ENCODE results near the gene ZYG11A.
"Not testable (repeated sequence)": the region's sequence is repeated elsewhere in the genome, so short reads cannot be mapped to it uniquely, and the experiment has no call there.

ZYG11A gene

DNA sequence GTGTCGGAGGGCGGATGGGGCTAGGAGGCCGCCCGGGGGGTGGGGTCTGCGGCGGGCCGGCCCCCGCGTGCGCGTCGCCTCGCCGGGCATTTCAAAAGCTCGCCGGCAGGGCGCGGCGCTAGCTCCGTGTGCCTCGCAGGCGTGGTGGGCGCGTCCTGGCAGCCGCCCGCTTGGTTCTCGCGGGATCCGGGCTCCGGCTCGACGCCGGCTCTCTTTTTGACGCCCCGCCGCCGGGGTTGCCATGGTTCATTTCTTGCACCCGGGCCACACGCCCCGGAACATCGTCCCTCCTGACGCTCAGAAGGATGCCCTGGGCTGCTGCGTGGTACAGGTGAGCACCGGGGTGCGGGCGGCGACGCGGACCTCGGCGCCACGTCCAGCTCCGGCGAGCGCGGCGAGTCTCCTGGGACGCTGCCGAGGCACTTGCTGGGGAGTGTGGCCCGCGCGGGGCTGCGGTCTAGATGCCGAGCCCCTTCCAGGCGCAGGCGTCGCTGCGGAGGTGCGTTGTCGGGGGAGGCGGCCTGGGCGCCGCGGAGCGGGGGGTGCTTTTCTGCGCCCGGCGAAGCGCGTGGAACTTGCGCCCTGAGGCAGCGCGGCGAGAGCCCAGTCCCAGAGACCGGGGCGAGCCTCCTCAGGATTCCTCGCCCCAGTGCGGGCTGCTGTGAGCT is at the start of gene ZYG11A:
ZYG11A (plus strand) TSS at position 118 of the 668 bp plus-strand sequence; CDS start at position 242, 124 bp downstream.
- no peak for DNase-seq (ENCODE audit: low spot score)

DNA sequence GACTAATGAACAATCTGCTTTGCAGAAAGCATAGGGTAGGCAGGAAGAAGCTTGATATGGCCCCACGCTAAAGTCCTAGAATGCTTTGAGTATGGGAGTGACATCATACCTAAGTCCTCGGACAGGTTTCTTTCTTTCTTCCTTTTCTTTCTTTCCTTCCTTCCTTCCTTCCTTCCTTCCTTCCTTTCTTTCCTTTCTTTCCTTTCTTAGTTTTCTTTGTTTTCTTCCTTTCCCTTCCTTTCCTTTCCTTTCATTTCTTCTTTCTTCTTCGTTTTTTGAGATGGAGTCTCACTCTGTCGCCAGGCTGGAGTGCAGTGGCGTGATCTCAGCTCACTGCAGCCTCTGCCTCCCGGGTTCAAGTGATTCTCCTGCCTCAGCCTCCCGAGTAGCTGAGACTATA is 48.8 kb upstream of the ZYG11A start:
- not testable (repeated sequence) for DNase-seq (ENCODE audit: low spot score)

DNA sequence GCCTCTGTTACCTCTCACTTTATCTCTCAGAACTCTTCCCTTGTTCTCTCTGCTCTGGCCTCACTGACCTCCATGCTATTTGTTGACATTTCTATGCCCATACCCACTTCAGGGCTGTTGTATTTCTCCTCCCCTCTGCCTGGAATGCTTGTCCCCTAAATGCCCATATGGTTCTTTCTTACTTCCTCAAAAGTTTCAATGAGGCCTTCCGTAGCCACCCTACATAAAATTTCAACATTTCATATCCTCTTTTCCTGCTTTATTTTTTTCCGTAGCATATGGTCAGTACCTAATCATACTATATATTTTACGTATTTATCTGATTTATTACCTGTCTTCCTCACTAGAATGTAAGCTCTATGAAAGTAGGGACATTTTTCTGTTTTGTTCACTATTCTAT is 47.1 kb upstream of the ZYG11A start:
- DNase-seq (ENCODE audit: low spot score), result no peak

DNA sequence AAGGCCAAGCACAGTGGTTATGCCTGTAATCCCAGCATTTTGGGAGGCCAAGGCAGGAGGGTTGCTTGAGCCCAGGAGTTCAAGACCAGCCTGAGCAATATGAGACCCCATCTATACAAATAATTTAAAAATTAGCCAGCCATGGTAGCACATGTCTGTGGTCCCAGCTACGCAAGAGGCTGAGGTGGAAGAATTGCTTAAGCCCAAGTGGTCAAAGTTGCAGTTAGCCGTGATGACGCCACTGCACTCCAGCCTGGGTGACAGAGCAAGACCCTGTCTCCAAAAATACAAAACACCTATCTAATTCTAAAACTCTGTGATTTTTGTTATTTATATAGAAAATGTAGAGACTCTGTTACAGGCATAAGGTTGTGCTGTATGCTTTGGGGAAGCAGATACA is 44.2 kb upstream of the ZYG11A start:
- no peak for DNase-seq (ENCODE audit: low spot score)

DNA sequence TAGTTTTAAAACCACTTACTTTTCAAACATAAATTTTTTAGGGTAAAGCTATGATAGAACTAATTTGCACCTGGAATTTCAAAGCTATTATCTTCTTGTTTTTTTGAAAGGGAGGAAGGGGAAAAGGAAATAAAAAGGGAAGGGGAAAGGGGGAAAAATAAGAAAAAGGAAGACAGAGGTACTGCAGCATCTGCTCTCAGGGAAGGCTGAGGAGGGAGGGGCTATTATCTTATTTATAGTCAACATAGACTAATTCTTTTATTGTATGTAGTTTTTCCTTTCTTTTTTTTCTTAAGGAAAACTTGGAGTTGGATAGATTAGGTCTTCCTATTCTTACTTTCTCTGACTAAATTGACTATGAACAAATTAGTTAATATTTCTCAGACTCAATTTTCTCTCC is 41.5 kb upstream of the ZYG11A start:
- DNase-seq (ENCODE audit: low spot score), result no peak

DNA sequence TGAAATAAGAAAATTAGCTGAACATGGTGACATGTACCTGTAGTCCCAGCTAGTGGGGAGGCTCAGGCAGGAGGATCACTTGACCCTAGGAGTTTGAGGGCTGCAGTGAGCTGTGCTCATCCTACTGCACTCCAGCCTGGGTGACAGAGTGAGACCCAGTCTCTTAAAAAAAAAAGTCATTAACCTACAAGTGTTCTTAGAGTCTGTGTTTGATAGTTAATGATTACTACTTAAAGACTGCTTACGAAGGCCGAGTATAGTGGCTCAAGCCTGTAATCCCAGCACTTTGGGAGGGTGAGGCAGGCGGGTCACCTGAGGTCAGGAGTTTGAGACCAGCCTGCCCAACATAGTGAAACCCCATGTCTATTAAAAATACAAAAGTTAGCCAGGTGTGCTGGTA is 38.5 kb upstream of the ZYG11A start:
- DNase-seq (ENCODE audit: low spot score), result not testable (repeated sequence)

DNA sequence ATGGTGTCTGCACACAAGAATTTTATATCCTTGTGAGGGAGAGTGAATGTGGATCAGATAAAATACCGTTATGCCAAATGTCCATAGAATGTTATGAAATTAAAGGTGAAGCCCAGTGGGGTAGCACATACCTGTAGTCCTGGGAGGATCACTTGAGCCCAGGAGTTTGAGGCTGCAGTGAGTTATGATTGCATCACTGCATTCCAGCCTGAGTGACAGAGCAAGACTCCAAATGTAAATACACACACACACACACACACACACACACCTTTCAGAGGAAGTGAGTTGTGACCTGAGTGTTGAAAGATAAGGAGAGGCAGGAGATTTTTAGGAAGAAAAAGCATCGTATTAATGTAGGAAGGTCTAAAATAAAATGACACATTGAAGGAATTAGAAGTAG is 28.1 kb upstream of the ZYG11A start:
- DNase-seq (ENCODE audit: low spot score), result no peak

DNA sequence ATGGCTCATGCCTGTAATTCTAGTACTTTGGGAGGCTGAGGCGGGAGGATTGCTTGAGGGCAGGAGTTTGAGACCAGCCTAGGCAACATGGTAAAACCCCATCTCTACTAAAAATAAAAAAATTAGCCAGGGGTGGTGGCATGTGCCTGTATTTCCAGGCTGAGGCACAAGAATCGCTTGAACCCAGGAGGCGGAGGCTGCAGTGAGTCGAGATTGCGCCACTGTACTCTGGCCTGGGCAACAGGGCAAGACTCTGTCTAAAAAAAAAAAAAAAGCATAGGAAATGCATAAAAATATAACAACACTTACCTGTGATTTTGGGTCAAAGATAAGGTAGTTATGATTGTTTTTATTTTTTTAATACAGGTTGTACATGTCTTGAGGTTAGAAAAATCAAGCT is 21.7 kb upstream of the ZYG11A start:
- not testable (repeated sequence) for DNase-seq (ENCODE audit: low spot score)

DNA sequence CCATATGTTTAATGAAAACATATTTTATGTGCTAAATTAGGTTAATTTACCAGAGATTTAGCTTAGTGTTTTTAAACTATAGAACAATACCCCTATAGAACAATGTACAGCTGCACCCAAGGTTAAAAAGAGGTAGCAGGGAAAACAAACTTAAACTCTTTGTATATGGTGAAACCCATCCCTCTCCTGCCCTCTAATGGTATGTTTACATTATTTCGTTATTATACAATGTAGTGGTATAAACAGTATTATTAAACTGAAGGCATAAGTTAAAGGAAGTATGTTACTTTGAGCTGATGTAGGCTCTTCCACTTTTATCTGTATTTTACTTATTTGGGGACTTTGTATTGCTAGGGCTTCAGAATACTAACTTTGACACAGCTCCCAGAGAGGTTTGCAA is 16.7 kb upstream of the ZYG11A start:
- peak; percentile 54 for DNase-seq (ENCODE audit: low spot score)

DNA sequence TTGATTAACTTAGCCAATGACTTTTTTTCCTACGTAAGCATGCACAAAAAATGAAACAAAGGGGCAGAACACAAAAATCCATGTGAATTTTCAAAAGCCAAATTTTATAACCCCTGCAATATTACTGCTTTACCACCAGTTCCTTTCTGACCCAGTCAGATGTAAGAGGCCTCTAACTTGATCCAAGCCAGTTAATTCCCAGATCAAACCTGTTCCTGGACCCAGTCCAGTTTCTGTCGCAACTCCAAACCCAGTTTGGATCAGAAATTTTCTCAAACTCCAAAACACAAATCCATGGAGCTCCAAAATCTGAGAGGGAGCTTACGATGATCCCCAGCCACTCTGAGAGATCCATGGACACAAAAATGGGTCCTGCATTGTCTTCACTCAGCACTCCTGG is 7.8 kb upstream of the ZYG11A start:
- DNase-seq (ENCODE audit: low spot score), result no peak

DNA sequence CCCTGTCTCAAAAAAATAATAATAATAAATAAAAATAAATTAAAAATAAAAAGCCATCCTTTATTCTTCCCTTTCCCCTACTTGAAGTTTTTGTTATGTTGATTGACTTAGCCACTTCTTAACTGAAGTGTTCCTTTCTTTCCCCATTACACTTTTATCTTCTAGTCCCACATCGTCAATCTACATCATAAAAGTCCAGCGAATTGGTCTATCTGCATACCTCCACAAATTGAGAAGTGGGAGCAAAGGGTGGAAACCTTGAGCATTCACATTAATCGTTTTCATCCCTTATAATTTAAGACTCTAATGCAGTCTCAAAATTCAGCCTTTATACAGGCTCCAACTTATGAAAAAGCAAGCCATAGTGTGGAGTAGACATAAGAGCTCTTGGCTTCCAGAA is 6.5 kb upstream of the ZYG11A start:
- DNase-seq (ENCODE audit: low spot score), result no peak

DNA sequence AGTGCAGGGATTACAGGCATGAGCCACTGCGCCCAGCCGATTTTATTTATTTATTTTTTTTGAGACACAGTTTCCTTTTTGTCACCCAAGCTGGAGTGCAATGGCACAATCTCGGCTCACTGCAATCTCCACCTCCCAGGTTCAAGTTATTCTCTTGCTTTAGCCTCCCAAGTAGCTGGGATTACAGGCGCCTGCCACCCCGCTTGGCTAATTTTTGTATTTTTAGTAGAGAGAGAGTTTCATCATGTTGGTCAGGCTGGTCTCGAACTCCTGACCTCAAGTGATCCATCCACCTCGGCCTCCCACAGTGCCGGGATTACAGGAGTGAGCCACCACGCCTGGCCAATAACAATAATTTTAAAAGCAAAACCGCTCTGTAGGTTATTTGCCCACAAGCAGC is 3.4 kb upstream of the ZYG11A start:
- not testable (repeated sequence) for DNase-seq (ENCODE audit: low spot score)

DNA sequence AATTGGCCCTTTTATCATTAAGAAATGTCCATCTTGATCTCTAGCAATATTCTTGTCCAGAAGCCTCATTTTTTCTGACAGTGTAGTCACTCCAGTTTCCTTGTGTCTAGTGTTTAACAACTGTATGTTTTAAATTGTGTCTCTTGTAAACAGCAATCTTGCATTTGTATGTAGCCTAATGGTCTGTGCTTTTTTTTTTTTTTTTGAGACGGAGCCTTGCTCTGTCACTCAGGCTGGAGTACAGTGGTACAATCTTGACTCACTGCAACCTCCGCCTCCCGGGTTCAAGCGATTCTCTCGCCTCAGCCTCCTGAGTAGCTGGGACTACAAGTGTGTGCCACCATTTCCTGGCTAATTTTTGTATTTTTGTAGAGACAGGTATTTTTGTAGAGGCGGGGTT is 2.6 kb downstream of the ZYG11A start:
- not testable (repeated sequence) for DNase-seq (ENCODE audit: low spot score)

DNA sequence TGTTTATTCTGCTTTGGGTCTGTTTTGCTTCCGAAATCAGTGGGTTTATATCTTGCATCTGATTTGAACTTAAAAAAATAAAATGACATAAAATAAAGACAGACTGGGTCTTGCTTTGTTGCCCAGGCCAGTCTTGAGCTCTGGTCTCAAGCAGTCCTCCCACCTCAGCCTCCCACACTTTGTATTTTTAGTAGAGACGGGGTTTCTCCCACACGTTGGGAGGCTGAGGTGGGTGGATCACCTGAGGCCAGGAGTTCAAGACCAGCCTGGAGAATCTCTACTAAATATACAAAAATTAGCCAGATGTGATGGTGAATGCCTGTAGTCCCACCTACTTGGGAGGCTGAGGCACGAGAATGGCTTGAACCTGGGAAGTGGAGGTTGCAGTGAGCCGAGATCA is 5.9 kb downstream of the ZYG11A start:
- no peak for DNase-seq (ENCODE audit: low spot score)

DNA sequence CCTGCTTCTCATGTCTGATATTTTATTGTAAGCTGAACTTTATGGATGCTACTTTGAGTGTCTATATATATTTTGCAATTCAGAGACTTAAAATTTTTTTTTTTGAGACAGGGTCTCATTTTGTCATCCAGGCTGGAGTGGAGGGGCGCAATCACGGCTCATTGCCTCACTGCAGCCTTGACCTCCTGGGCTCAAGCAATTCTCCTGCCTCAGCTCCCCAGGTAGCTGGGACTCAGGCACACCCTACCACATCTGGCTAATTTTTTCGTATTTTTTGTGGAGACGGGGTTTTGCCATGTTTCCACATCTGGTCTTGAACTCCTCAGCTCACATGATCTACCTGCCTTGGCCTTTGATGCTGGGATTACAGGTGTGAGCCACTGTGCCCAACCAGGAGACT is 8.4 kb downstream of the ZYG11A start:
- no peak for DNase-seq (ENCODE audit: low spot score)

DNA sequence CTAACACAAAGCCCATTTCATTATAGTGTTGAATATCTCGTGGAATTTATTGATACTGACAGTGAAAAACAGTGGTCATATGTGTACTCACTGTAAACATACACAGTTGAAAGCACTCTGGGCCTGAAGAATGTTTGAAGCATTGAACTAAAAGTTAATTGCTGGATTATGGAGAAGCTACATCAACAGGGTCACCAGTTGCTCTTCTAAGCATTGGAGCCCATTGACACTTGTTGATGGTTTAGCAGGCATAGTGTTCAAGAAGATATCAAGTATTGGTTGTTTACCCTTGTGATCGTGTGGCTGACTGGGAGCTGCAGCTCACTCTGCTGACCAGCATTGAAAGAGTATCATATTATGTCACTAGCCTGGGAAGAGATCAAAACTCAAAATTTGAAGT is 10.3 kb downstream of the ZYG11A start:
- no peak for DNase-seq (ENCODE audit: low spot score)

DNA sequence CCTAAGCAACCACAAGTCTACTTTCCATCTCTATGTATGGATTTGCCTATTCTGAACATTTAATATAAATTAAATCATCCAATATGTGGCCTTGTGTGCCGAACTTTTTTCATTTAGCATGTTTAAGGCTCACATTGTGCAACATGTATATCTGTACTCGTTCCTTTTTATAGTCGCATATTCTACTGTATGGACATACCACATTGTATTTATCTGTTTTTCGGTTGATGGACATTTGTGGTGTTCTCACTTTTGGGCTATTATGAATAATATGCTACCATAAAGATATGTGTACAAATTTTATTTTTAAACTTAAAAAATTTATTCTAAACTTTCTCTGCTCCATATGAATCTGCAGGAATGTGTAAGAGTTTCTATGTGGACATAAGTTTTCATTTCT is 13.0 kb downstream of the ZYG11A start:
- no peak for DNase-seq (ENCODE audit: low spot score)

DNA sequence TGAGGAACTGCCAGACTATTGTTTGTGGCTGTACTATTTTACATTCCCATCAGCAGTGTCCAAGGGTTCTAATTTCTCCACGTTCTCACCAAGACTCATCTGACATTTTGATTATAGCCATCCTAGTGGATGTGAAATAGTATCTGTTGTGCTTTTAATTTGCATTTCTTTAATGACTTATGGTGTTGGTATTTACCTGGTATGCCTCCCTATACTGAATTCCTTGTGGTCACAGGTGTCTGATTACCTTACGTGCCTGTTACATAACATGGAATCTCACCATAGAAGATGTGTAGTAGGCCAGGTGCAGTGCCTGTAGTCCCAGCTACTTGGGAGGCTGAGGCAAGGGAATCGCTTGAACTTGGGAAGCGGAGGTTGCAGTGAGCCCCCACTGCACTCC is 13.5 kb downstream of the ZYG11A start:
- DNase-seq (ENCODE audit: low spot score), result no peak

DNA sequence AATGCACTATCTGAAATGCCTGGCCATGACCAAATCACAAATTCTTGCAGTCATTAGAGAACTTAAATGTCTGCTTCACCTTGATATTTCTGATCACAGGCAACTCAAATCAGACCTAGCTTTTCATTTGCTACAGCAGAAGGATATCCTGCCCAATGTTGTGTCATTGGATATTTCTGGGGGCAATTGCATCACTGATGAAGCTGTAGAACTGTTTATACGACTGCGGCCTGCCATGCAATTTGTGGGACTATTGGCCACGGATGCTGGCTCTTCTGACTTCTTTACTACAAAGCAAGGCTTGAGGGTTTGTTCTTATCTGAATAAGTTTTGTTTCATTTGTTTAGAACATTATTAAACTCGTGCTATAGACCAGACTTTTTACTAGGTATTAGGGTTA is 14.9 kb downstream of the ZYG11A start:
- DNase-seq (ENCODE audit: low spot score), result no peak

DNA sequence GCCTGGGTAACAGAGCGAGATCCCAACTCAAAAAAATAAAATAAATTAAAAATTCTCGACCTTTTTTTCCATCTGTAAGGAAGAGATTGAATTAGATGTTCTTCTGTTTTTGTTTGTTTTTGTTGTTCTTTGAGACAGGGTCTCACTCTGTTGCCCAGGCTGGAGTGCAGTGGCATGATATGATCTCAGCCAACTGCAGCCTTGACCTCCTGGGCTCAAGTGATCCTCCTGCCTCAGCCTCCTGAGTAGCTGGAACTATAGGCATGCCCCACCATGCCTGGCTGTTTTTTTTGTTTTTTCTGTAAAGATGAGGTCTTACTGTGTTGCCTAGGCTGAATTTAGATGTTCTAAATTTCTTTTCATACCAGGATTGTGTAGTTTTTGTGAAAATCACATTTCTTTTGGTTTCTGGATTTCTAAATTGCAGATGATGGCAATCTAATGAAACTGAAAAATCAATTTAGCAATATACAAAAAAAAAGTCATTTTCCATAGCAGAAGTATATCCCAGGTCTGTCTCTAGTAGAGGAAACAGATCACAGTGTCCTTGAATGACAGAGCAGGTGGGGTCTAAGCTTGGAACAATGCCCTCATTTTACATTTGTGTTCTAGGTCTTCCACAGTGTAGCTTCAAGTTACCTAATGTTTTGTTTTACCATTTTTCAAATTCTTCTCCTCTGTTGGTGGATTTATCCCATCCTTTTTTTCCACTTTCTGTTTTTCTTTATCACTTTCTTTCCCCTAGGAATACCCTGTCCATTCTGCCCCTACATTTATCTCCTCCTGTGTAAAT is 20.3 kb downstream of the ZYG11A start:
- no peak for DNase-seq (ENCODE audit: low spot score)

DNA sequence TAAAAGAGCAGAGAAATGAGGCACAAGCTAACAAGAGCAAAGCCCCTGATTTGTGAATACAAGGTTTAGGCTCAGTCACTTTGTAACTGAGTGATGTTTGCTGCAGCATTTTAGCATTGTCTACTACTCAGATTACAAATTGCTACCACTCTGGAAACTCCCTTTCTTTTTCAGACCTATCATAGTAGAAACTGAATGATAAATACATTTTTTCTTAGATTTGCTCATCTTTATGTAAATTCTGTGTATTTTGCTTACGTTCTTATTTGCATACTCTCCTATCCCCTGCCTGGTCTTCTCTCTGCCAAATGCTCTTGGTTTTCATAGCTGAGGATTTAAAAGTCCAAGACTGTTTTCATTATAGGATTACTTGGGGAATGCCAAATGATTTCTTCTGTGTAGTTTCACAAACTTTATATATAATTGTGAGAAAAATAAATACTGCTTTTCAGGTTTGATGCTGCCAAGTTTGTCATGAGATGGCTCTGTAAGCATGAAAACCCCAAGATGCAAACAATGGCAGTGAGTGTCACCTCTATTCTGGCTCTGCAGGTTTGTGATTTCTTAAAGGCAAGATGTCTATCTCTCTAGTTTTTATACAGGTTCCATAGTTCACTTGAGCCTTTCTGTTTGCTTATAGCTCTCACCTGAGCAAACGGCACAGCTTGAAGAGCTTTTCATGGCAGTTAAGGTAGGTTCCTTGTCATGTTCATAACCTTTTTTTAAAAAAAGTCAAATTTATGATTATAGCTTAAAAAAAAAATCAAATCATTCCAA is 24.7 kb downstream of the ZYG11A start:
- no peak for DNase-seq (ENCODE audit: low spot score)

DNA sequence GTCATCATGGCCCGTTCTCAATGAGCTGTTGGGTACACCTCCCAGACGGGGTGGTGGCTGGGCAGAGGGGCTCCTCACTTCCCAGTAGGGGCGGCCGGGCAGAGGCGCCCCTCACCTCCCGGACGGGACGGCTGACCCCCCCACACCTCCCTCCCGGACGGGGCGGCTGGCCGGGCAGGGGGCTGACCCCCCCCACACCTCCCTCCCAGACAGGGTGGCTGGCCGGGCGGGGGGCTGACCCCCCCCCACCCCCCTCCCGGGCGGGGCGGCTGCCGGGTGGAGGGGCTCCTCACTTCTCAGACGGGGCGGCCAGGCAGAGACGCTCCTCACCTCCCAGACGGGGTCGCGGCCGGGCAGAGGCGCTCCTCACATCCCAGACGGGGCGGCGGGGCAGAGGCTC is 27.2 kb downstream of the ZYG11A start:
- not testable (repeated sequence) for DNase-seq (ENCODE audit: low spot score)

DNA sequence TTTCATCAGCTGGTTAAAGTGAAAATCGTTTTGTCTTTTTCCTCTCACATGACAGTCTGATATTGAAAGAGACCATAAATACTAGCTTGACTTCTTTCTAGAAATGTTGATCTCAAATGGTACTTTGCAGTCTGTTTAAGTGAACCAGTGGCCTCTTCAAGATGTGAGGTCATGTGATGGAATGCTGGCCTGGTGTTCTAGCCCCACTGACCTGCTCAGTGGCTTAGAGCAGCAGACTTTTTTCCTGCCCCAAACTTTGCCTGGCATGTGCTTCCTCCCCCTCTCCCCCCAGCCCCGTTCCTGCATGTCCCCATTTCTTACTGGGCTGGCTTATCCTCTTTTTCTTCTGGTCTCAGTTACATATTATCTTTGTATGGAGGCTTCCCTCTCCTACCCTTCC is 34.3 kb downstream of the ZYG11A start:
- no peak for DNase-seq (ENCODE audit: low spot score)
